ENCODE results near the gene STK32B.

The STK32B gene

DNA sequence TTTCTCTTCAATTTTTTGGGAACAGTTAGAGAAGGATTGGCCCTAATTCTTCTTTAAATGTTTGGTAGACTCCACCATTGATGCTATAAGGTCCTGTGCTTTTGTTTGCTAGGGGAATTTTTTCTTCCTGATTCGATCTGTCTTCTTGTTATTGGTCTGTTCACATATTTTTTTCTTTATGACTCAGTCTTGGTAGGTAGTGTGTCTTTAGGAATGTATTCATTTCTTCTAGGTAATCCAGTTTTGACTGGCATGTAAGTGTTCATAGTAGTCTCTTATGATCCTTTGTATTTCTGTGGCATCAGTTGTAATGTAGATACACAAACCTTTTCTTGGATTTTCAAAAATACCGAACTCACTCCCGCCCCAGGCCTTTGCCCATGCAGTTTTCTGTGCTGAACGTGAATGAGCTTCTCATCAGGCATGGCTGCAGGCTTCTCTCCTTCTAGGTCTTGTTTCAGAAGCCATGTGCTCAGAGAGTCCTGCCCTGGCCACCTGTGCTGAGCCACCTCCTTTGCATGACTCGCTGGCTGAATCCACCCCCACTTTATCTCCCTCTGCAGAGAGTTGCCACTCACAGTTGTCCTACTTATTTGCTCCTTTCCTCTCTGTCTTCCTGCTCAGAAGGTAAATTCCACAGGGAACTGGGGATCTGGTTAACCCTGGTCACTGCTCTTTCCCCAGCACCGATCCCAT, 67.0 kb downstream of the STK32B start:
- H3K27ac ChIP-seq (ENCODE audit: low read depth, low read length): no peak overlapping the region
- no peak overlapping the region for H3K4me3 ChIP-seq (ENCODE audit: low read depth in 1 of 2, low read length in 2 of 2)
- no peak overlapping the region for H3K9ac ChIP-seq (ENCODE audit: low read depth in 1 of 2, low read length in 2 of 2)
- H3K36me3 ChIP-seq (ENCODE audit: control insufficient read depth in 1 of 2, insufficient read depth in 2 of 2, low read length in 2 of 2): no peaks in the 10 kb centered on the region
- peaks cover 4 to 6% of the 10 kb centered on the region in 2 donors for H3K4me1 ChIP-seq (ENCODE audit: control insufficient read depth in 1 of 2, insufficient read depth in 2 of 2, low read length in 2 of 2)
- no peaks in the 10 kb centered on the region for H3K9me3 ChIP-seq (ENCODE audit: control insufficient read depth in 1 of 2, low read length in 2 of 2)
- H3K27me3 ChIP-seq (ENCODE audit: control insufficient read depth in 1 of 2, insufficient read depth in 2 of 2, low read length in 2 of 2): no peaks in the 10 kb centered on the region

DNA sequence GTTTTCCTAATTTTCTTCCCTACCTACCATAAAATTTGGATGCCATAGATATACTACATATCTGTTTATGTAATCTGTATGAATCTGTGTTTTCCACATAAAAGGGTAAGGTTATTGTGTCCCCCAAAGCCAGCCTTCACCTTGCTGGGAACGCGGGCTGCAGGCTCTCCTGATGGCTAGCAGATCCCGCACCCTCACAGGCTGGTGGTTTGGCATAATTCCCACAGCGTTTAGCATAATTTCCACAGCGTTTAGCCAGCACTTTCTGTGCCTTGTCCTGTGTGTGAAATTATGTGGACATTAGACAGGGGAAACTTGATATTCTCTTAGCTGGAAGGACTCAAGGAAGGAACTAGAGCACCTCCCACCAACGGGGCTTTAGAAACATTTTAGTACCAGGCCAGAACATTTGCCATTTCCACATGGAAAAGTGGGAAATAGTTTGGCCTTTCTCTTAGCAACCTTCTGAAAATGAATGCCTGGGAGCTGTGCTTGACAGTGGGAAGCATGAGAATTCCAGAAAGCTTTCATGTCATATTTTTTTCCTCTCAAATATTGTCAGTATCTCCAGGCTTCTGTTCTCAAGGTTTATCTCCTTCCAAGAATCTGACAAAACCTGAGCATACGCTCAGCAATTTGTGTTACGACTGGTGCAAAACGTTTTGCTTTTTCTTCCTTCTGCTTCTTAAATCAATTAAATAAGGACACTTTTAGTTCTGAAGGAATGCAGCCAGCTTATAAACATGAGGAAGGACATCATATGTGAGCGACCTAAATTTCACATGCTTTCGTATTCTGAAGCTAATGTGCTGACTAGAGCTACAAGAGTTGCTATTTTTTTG, 67.9 kb downstream of the STK32B start:
- no peaks in the 10 kb centered on the region for H3K36me3 ChIP-seq (ENCODE audit: control insufficient read depth in 1 of 2, insufficient read depth in 2 of 2, low read length in 2 of 2)
- H3K9me3 ChIP-seq (ENCODE audit: control insufficient read depth in 1 of 2, low read length in 2 of 2): no peaks in the 10 kb centered on the region
- no peaks in the 10 kb centered on the region for H3K27me3 ChIP-seq (ENCODE audit: control insufficient read depth in 1 of 2, insufficient read depth in 2 of 2, low read length in 2 of 2)
- H3K27ac ChIP-seq (ENCODE audit: low read depth, low read length): no peak overlapping the region
- no peak overlapping the region for H3K9ac ChIP-seq (ENCODE audit: low read depth in 1 of 2, low read length in 2 of 2)
- H3K4me3 ChIP-seq (ENCODE audit: low read depth in 1 of 2, low read length in 2 of 2): no peak overlapping the region
- H3K4me1 ChIP-seq (ENCODE audit: control insufficient read depth in 1 of 2, insufficient read depth in 2 of 2, low read length in 2 of 2): peaks cover 4 to 6% of the 10 kb centered on the region in 2 donors

DNA sequence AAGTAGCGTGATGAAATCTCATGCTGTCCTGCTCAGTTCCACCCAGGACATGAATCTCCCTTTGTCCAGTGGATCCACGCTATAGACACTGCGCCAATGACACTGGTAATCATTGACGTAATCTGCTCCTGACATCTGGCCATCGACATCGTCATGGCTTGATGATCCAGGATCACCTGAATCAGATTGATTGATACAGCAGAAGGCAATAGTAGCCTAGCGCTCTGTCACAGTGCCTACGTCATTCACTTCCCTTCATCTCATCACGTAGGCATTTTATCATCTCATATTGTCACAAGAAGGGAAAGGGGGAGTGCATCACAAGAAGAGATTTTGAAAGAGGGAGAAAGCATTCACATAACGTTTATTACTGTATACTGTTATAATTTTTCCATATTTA, 68.8 kb downstream of the STK32B start:
- no peak overlapping the region for H3K9ac ChIP-seq (ENCODE audit: low read depth in 1 of 2, low read length in 2 of 2)
- no peaks in the 10 kb centered on the region for H3K27me3 ChIP-seq (ENCODE audit: control insufficient read depth in 1 of 2, insufficient read depth in 2 of 2, low read length in 2 of 2)
- no peak overlapping the region for H3K27ac ChIP-seq (ENCODE audit: low read depth, low read length)
- no peak overlapping the region for H3K4me3 ChIP-seq (ENCODE audit: low read depth in 1 of 2, low read length in 2 of 2)
- no peaks in the 10 kb centered on the region for H3K36me3 ChIP-seq (ENCODE audit: control insufficient read depth in 1 of 2, insufficient read depth in 2 of 2, low read length in 2 of 2)
- peaks cover 4 to 6% of the 10 kb centered on the region in 2 donors for H3K4me1 ChIP-seq (ENCODE audit: control insufficient read depth in 1 of 2, insufficient read depth in 2 of 2, low read length in 2 of 2)
- no peaks in the 10 kb centered on the region for H3K9me3 ChIP-seq (ENCODE audit: control insufficient read depth in 1 of 2, low read length in 2 of 2)

DNA sequence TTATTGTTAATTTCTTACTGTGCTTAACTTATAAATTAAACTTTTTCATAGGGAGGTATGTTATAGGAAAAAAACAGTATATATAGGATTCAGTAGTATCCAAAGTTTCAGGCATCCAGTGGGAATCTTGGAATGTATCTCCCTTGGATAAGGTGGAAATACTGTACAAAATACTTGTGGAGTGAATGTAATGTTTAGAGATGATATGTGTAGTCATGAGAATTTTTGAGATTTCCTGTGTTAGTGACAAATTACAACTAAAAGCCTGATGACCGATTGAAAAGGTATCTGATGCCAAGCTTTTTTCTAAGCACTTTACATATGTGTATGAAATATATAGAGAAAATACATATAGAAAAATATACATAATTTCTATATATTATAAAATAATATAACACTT, 69.2 kb downstream of the STK32B start:
- no peak overlapping the region for H3K9ac ChIP-seq (ENCODE audit: low read depth in 1 of 2, low read length in 2 of 2)
- H3K27me3 ChIP-seq (ENCODE audit: control insufficient read depth in 1 of 2, insufficient read depth in 2 of 2, low read length in 2 of 2): no peaks in the 10 kb centered on the region
- H3K27ac ChIP-seq (ENCODE audit: low read depth, low read length): no peak overlapping the region
- no peaks in the 10 kb centered on the region for H3K9me3 ChIP-seq (ENCODE audit: control insufficient read depth in 1 of 2, low read length in 2 of 2)
- no peak overlapping the region for H3K4me3 ChIP-seq (ENCODE audit: low read depth in 1 of 2, low read length in 2 of 2)
- H3K36me3 ChIP-seq (ENCODE audit: control insufficient read depth in 1 of 2, insufficient read depth in 2 of 2, low read length in 2 of 2): no peaks in the 10 kb centered on the region
- peaks cover 4 to 6% of the 10 kb centered on the region in 2 donors for H3K4me1 ChIP-seq (ENCODE audit: control insufficient read depth in 1 of 2, insufficient read depth in 2 of 2, low read length in 2 of 2)

DNA sequence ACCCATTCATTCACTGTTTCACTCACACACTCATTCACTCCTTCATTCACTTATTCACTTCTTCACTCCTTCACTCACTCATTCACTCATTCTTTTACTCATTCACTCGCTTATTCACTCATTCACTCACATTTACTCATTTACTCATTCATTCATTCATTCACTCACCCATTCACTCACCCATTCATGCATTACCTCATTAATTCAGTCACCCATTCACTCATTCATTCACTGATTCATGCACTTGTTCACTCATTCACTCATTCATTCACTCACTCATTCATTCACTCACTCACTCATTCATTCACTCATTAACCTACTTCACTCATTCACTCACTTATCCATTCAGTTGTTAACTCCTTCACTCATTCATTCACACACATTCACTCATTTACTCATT, 70.8 kb downstream of the STK32B start:
- Histone ChIP-seq H3K4me1 (ENCODE audit: control insufficient read depth in 1 of 2, insufficient read depth in 2 of 2, low read length in 2 of 2) (peaks cover 4 to 6% of the 10 kb centered on the region in 2 donors), H3K9ac (ENCODE audit: low read depth in 1 of 2, low read length in 2 of 2) (no peak overlapping the region), H3K9me3 (ENCODE audit: control insufficient read depth in 1 of 2, low read length in 2 of 2) (no peaks in the 10 kb centered on the region), H3K27me3 (ENCODE audit: control insufficient read depth in 1 of 2, insufficient read depth in 2 of 2, low read length in 2 of 2) (no peaks in the 10 kb centered on the region), H3K4me3 (ENCODE audit: low read depth in 1 of 2, low read length in 2 of 2) (no peak overlapping the region), H3K27ac (ENCODE audit: low read depth, low read length) (no peak overlapping the region), H3K36me3 (ENCODE audit: control insufficient read depth in 1 of 2, insufficient read depth in 2 of 2, low read length in 2 of 2) (no peaks in the 10 kb centered on the region)

DNA sequence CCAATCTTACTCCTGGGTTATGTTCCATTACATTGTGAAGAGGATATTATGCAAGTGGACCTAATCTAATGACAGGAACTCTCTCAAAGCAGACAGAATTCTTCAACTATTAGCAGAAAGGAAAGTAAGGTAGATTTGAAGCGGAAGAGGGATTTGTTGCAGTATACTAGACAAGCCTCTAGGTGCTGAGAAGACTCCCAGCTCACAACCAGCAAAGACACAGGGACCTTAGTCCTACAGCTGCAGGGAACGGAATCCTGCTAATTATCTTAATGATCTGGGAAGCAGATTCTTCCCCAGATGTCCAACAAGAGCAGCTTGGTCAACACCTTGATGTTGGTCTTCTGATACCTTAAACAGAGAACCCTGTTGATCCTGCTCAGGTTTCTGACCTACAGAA, 73.6 kb downstream of the STK32B start:
- Histone ChIP-seq H3K27me3 (ENCODE audit: control insufficient read depth in 1 of 2, insufficient read depth in 2 of 2, low read length in 2 of 2) (no peaks in the 10 kb centered on the region), H3K9me3 (ENCODE audit: control insufficient read depth in 1 of 2, low read length in 2 of 2) (no peaks in the 10 kb centered on the region), H3K36me3 (ENCODE audit: control insufficient read depth in 1 of 2, insufficient read depth in 2 of 2, low read length in 2 of 2) (no peaks in the 10 kb centered on the region), H3K4me1 (ENCODE audit: control insufficient read depth in 1 of 2, insufficient read depth in 2 of 2, low read length in 2 of 2) (peaks cover 4 to 6% of the 10 kb centered on the region in 2 donors), H3K4me3 (ENCODE audit: low read depth in 1 of 2, low read length in 2 of 2) (no peak overlapping the region), H3K27ac (ENCODE audit: low read depth, low read length) (no peak overlapping the region), H3K9ac (ENCODE audit: low read depth in 1 of 2, low read length in 2 of 2) (no peak overlapping the region)

DNA sequence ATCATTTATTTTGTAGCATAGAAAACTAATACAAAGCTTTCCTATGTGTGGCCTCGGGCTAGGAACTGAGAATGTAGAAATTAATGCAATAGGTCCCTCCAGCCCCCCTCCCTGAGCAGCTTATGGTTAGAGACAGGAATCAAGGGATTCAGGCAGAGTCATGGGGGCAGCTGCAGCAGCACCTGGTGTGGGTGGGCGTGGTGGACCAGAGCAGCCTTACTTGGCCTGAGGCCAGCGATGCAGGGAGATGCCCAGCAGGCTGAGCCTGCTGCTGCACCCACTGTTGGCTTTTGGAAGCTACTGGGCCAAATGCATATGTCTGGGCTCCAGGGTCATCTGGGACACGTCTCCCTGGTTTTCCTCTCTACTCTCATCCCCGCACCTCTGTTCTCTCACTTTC, 74.0 kb downstream of the STK32B start:
- Histone ChIP-seq H3K27me3 (ENCODE audit: control insufficient read depth in 1 of 2, insufficient read depth in 2 of 2, low read length in 2 of 2) (no peaks in the 10 kb centered on the region), H3K27ac (ENCODE audit: low read depth, low read length) (no peak overlapping the region), H3K4me3 (ENCODE audit: low read depth in 1 of 2, low read length in 2 of 2) (no peak overlapping the region), H3K36me3 (ENCODE audit: control insufficient read depth in 1 of 2, insufficient read depth in 2 of 2, low read length in 2 of 2) (no peaks in the 10 kb centered on the region), H3K4me1 (ENCODE audit: control insufficient read depth in 1 of 2, insufficient read depth in 2 of 2, low read length in 2 of 2) (peaks cover 4 to 6% of the 10 kb centered on the region in 2 donors), H3K9me3 (ENCODE audit: control insufficient read depth in 1 of 2, low read length in 2 of 2) (no peaks in the 10 kb centered on the region), H3K9ac (ENCODE audit: low read depth in 1 of 2, low read length in 2 of 2) (no peak overlapping the region)

DNA sequence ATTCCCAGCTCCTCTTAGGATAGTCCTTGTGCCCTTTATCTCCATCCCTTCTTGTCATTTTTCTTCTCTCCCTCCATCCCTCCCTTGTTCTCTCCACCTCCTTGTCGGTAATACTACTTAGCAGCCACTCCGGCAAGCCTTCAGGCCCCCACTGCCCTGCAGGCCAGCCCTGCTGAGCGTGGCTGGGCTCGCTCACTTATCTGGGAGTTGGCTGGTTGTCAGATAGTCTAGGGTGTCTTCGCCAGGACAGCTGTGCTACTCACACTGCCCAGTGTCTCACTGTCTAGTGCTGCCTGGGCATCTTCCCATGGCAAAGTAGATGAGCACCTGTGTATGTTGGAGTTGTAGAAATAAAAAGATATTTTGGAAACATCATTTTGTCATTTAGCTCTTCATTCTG, 75.0 kb downstream of the STK32B start:
- no peaks in the 10 kb centered on the region for H3K36me3 ChIP-seq (ENCODE audit: control insufficient read depth in 1 of 2, insufficient read depth in 2 of 2, low read length in 2 of 2)
- no peak overlapping the region for H3K27ac ChIP-seq (ENCODE audit: low read depth, low read length)
- no peak overlapping the region for H3K4me3 ChIP-seq (ENCODE audit: low read depth in 1 of 2, low read length in 2 of 2)
- H3K9ac ChIP-seq (ENCODE audit: low read depth in 1 of 2, low read length in 2 of 2): no peak overlapping the region
- no peaks in the 10 kb centered on the region for H3K9me3 ChIP-seq (ENCODE audit: control insufficient read depth in 1 of 2, low read length in 2 of 2)
- peaks cover 4 to 6% of the 10 kb centered on the region in 2 donors for H3K4me1 ChIP-seq (ENCODE audit: control insufficient read depth in 1 of 2, insufficient read depth in 2 of 2, low read length in 2 of 2)
- no peaks in the 10 kb centered on the region for H3K27me3 ChIP-seq (ENCODE audit: control insufficient read depth in 1 of 2, insufficient read depth in 2 of 2, low read length in 2 of 2)

DNA sequence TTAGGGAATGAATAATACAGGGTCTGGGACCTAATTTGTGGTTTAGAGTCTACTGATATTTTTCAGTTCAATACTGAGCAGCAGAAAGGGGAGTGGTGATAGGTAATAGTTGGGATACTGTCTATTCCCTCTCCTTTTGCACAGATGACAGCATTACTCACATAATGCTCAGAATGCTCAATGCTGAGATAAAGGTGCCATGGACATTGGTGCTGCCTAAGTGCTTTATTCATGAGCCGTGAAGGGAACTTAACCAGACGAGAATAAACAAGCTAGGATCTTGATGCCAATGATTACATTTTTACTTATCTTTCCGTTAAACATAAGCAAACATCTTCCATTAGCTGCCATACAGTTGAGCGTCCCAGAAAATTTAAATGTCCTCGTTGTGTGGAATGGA, 75.6 kb downstream of the STK32B start:
- Histone ChIP-seq H3K9ac (ENCODE audit: low read depth in 1 of 2, low read length in 2 of 2) (no peak overlapping the region), H3K27ac (ENCODE audit: low read depth, low read length) (no peak overlapping the region), H3K4me3 (ENCODE audit: low read depth in 1 of 2, low read length in 2 of 2) (no peak overlapping the region), H3K27me3 (ENCODE audit: control insufficient read depth in 1 of 2, insufficient read depth in 2 of 2, low read length in 2 of 2) (no peaks in the 10 kb centered on the region), H3K4me1 (ENCODE audit: control insufficient read depth in 1 of 2, insufficient read depth in 2 of 2, low read length in 2 of 2) (peaks cover under 1% of the 10 kb centered on the region in 2 donors), H3K9me3 (ENCODE audit: control insufficient read depth in 1 of 2, low read length in 2 of 2) (peaks cover 0 to 4% of the 10 kb centered on the region in 2 donors), H3K36me3 (ENCODE audit: control insufficient read depth in 1 of 2, insufficient read depth in 2 of 2, low read length in 2 of 2) (no peaks in the 10 kb centered on the region)

DNA sequence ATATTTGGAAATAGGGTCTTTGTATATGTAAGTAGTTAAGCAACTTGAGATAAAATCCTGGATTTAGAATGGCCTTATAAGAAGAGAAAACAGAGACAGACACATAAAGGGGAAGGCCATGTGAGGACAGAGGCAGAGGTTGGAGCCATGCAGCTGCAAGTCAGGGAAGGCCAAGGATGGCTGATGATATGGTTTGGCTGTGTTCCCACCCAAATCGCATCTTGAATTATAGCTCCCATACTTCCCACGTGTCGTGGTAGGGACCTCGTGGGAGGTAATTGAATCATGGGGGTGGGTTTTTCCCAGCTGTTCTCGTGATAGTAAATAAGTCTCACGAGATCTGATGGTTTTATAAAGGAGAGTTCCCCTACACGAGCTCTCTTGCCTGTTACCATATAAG, 76.3 kb downstream of the STK32B start:
- Histone ChIP-seq H3K9me3 (ENCODE audit: control insufficient read depth in 1 of 2, low read length in 2 of 2) (peaks cover 0 to 4% of the 10 kb centered on the region in 2 donors), H3K4me1 (ENCODE audit: control insufficient read depth in 1 of 2, insufficient read depth in 2 of 2, low read length in 2 of 2) (no peaks in the 10 kb centered on the region), H3K27ac (ENCODE audit: low read depth, low read length) (no peak overlapping the region), H3K27me3 (ENCODE audit: control insufficient read depth in 1 of 2, insufficient read depth in 2 of 2, low read length in 2 of 2) (no peaks in the 10 kb centered on the region), H3K9ac (ENCODE audit: low read depth in 1 of 2, low read length in 2 of 2) (no peak overlapping the region), H3K36me3 (ENCODE audit: control insufficient read depth in 1 of 2, insufficient read depth in 2 of 2, low read length in 2 of 2) (no peaks in the 10 kb centered on the region), H3K4me3 (ENCODE audit: low read depth in 1 of 2, low read length in 2 of 2) (no peak overlapping the region)

All from duodenal mucosa (tissue), 2 donors.